GM12878 (cell line): ENCODE results near the gene SKAP1. TPM values are rescaled to one million over a fixed set of nuclear protein-coding genes. Genes with fewer than 3 reads are reported as not detected.

Source experiments
- ATAC-seq: fragments of 200-7000 bp; cut with Tn5 transposase; 3 replicates; pipeline ENCODE4 v1.9.1; 2020; ENCODE audit warnings: mild to moderate bottlenecking, moderate library complexity
- BruUV-seq: library from RNA; stranded (reverse); fragments of 400-500 nt; replicated peaks from 2 replicates; lab custom pipeline; 2021; lab: Mats Ljungman, UMichigan
- CTCF ChIA-PET: fragments of 300-600 bp; sonication (Branson Sonifier 250); formaldehyde crosslinking; extraction: SDS; loops from one replicate; lab custom pipeline; 2021; ENCODE audit warnings: inconsistent platforms; lab: Yijun Ruan, JAX
- POLR2A ChIA-PET: fragments of 350-600 bp; formaldehyde crosslinking; extraction: SDS; loops from one replicate; lab custom pipeline; 2021; ENCODE audit warnings: inconsistent platforms; lab: Charles Lee
- RAD21 ChIA-PET: fragments of 300-600 bp; sonication (Branson Sonifier 250); formaldehyde crosslinking; loops from one replicate; lab custom pipeline; 2023; ENCODE audit warnings: antibody characterized with exemption; ENCODE audit not compliant: unreplicated experiment; lab: Charles Lee
- SMC1A ChIA-PET: fragments of 300-600 bp; sonication (Branson Sonifier 250); formaldehyde crosslinking; loops from one replicate; lab custom pipeline; 2023; ENCODE audit not compliant: unreplicated experiment, uncharacterized antibody; lab: Charles Lee
- DNase-seq: peaks from one replicate; pipeline ENCODE4 v3.0.0-alpha.2; 2011; ENCODE audit warnings: low read depth, low spot score
- FAIRE-seq: peaks from 3 replicates; lab custom pipeline; 2011; peaks lifted over from hg19 to GRCh38; lab: Jason Lieb, UNC
- H2AFZ ChIP-seq: 2 replicates; pipeline ENCODE4 v1.6.0; 2011; ENCODE audit warnings: low read depth, low read length, control low read depth; ENCODE audit not compliant: control insufficient read depth
- H3K27ac ChIP-seq: 2 replicates; pipeline ENCODE4 v1.5.1; 2011; ENCODE audit warnings: control low read depth; ENCODE audit not compliant: control insufficient read depth, insufficient read depth
- H3K27me3 ChIP-seq, 2 experiments: replicated peaks in 1 of 2; 2 replicates each; pipeline versions ENCODE4 v1.6.0 to v1.6.1; 2011; ENCODE audit warnings: low read length in 1 of 2; ENCODE audit not compliant: control insufficient read depth in 2 of 2, insufficient read depth in 2 of 2
- H3K36me3 ChIP-seq, 2 experiments: 2 replicates each; pipeline ENCODE4 v1.5.1; 2011; ENCODE audit warnings: low read length in 1 of 2; ENCODE audit not compliant: control insufficient read depth in 2 of 2, insufficient read depth in 2 of 2
- H3K4me1 ChIP-seq: 2 replicates; pipeline ENCODE4 v1.6.1; 2011; ENCODE audit warnings: mild to moderate bottlenecking, low read length, moderate library complexity, mixed read lengths; ENCODE audit not compliant: control insufficient read depth, insufficient read depth
- H3K4me2 ChIP-seq: 2 replicates; pipeline ENCODE4 v1.6.0; 2011; ENCODE audit warnings: control low read depth; ENCODE audit not compliant: control insufficient read depth, insufficient read depth
- H3K4me3 ChIP-seq: fragments of 200-600 bp; sonication (generic); 2 replicates; pipeline ENCODE4 v1.5.1; 2016
- H3K79me2 ChIP-seq: 2 replicates; pipeline ENCODE4 v1.6.0; 2011; ENCODE audit warnings: low read length; ENCODE audit not compliant: control insufficient read depth, insufficient read depth
- H3K9ac ChIP-seq: 2 replicates; pipeline ENCODE4 v1.8.0; 2011; ENCODE audit warnings: low read length, control low read depth, mixed read lengths; ENCODE audit not compliant: control insufficient read depth, insufficient read depth
- H3K9me3 ChIP-seq: replicated peaks from 3 replicates; pipeline ENCODE4 v1.5.1; 2011; ENCODE audit warnings: mild to moderate bottlenecking, low read length; ENCODE audit not compliant: control insufficient read depth, insufficient read depth
- H4K20me1 ChIP-seq: 2 replicates; pipeline ENCODE4 v1.6.0; 2011; ENCODE audit not compliant: control insufficient read depth, insufficient read depth
- BACH1 ChIP-seq: fragments of 450-650 bp; IDR thresholded peaks from 2 replicates; pipeline ENCODE4 v1.6.1; 2017; ENCODE audit warnings: mild to moderate bottlenecking, borderline replicate concordance
- CTCF ChIP-seq, 3 experiments: IDR thresholded peaks in 2 of 3; conservative IDR thresholded peaks in 1 of 3; 2 replicates each; pipeline ENCODE4 v1.5.1; 2011; ENCODE audit warnings: low read depth in 3 of 3, low read length in 3 of 3, mild to moderate bottlenecking in 3 of 3, control low read depth in 2 of 3, moderate library complexity in 2 of 3, inconsistent platforms in 1 of 3, mixed read lengths in 1 of 3; ENCODE audit not compliant: control insufficient read depth in 2 of 3, insufficient read depth in 1 of 3; ENCODE audit errors: extremely low read depth in 1 of 3
- E4F1 ChIP-seq: fragments of 450-650 bp; IDR thresholded peaks from 2 replicates; pipeline ENCODE4 v1.6.1; 2018; ENCODE audit warnings: borderline replicate concordance, mild to moderate bottlenecking; ENCODE audit not compliant: partially characterized antibody
- NKRF ChIP-seq: fragments of 450-650 bp; conservative IDR thresholded peaks from 2 replicates; pipeline ENCODE4 v1.6.1; 2017; ENCODE audit warnings: mild to moderate bottlenecking, moderate library complexity
- RELB ChIP-seq: fragments of 450-650 bp; IDR thresholded peaks from 2 replicates; pipeline ENCODE4 v1.6.1; 2017; ENCODE audit warnings: low read depth, mild to moderate bottlenecking, moderate library complexity
- SP1 ChIP-seq: IDR thresholded peaks from one replicate; pipeline ENCODE4 v1.6.1; 2011; ENCODE audit warnings: low read depth, low read length
- SREBF2 ChIP-seq: IDR thresholded peaks from 2 replicates; pipeline ENCODE4 v1.6.1; 2012; ENCODE audit warnings: mild to moderate bottlenecking, low read length
- ZBTB11 ChIP-seq: fragments of 450-650 bp; formaldehyde crosslinking; IDR thresholded peaks from 2 replicates; pipeline ENCODE4 v1.5.0; 2022; ENCODE audit warnings: mild to moderate bottlenecking, missing genetic modification characterization
- WGBS: methylation state at CpG from one replicate; pipeline ENCODE4 v1.1.6; 2016; ENCODE audit warnings: low lambda C conversion rate; ENCODE audit not compliant: insufficient replicate concordance, insufficient coverage; ENCODE audit errors: missing lambda C conversion rate; 5-methylcytosine and 5-hydroxymethylcytosine counted together
- in situ Hi-C: fragments of 300-500 bp; cut with MboI; formaldehyde crosslinking; loops from 9 replicates; pipeline ENCODE4 v1.14.3; 2018; ENCODE audit warnings: mixed read lengths
- intact Hi-C: fragments of 100-400 bp; cut with micrococcal nuclease; formaldehyde crosslinking; loops from one replicate; pipeline ENCODE4 v1.14.2; 2022; ENCODE audit not compliant: unreplicated experiment
- polyA plus RNA-seq, 11 experiments: library from polyadenylated mRNA; depleted of rRNA in 4 of 11; unstranded in 6 of 11; stranded (reverse) in 5 of 11; fragments of >200 nt; fragmentation: Nextera tagmentation in 4 of 11; fragmentation: Illumina TruSeq in 1 of 11; extraction: Ambion mirVana in 4 of 11; extraction: Trizol in 1 of 11; gene quantifications; 1 replicate in 1 of 11; 2 replicates in 10 of 11; pipeline versions ENCODE4 v1.2.1 to v1.2.3, GENCODE V29; 2011 to 2016; ENCODE audit warnings: inconsistent platforms in 2 of 11, missing spikeins in 2 of 11, low read depth in 1 of 11
- total RNA-seq, 4 experiments: library from RNA; depleted of rRNA in 3 of 4; stranded (reverse); fragments of >200 nt in 3 of 4; fragmentation: Illumina TruSeq in 1 of 4; extraction: Trizol in 1 of 4; gene quantifications; 2 replicates each; pipeline versions ENCODE4 v1.2.1 to v1.2.3, GENCODE V29; 2013 to 2021

Gene SKAP1
- total and polyA plus RNA-seq, 10 of the 15 experiments (the other 5 are each of a cell fraction or from before 2014, with no cell fraction given) = 17.1 to 97.6 (median 35.9) TPM

- Histone ChIP-seq H2AFZ (peak overlapping the region; percentile 6), H3K27ac (peak overlapping the region; percentile 94), H3K9ac (peak overlapping the region; percentile 43; the same call in 1 of the 2 replicates), H3K4me2 (peak overlapping the region; percentile 86), H3K4me3 (no peak overlapping the region), H3K4me1 (peaks cover 55% of the 10 kb centered on the region), H3K9me3 (no peaks in the 10 kb centered on the region; the same call in 2 of the 3 replicates), H3K79me2 (no peaks in the 10 kb centered on the region), H4K20me1 (no peaks in the 10 kb centered on the region), H3K27me3 (no peaks in the 10 kb centered on the region), H3K36me3 (no peaks in the 10 kb centered on the region)
- ChIA-PET RAD21 (interaction anchor here (0.6 to 6.0 kb wide), 19 partner anchors 8 to 173 kb away, joined by 3 to 47 read pairs (median 5); no protein-coding TSS in a partner anchor), SMC1A (interaction anchor here (0.7 to 8.8 kb wide), 32 partner anchors 8 to 328 kb away, joined by 3 to 120 read pairs (median 4); no protein-coding TSS in a partner anchor), POLR2A (interaction anchor here (0.5 to 4.5 kb wide), 14 partner anchors 11 to 327 kb away, joined by 3 to 31 read pairs (median 4); no protein-coding TSS in a partner anchor), CTCF (interaction anchor here (0.6 to 5.2 kb wide), 13 partner anchors 11 to 180 kb away, joined by 3 to 25 read pairs (median 5); no protein-coding TSS in a partner anchor)
- ATAC-seq (peak; percentile 66), DNase-seq (no peak), FAIRE-seq (no peak)
- in situ Hi-C loops = no loop called here
- 4% methylated on average over 3 of the region's 3 CpGs for WGBS
- intact Hi-C loops = no loop called here
- no TSS peak for BruUV-seq
- TF ChIP-seq ZBTB11 (no peak), SP1 (no peak), SREBF2 (no peak), NKRF (no peak), E4F1 (no peak), CTCF (IDR thresholded peaks at IDR 0.05 in 2 of 3, conservative IDR thresholded peaks at IDR 0.05 in 1 of 3; ENCODE audit: control insufficient read depth in 2 of 3, extremely low read depth in 1 of 3, insufficient read depth in 1 of 3, low read depth in 3 of 3, low read length in 3 of 3) (no peak), RELB (no peak), BACH1 (no peak)
Measured at GRCh38 chr17:48439110-48439850, 9.3 kb upstream of the SKAP1 start.
